Measurements from ENCODE around the gene RBFA.
A peak's percentile ranks its signal among the peaks of the same experiment; 100 is the strongest.

Gene RBFA

GRCh38 chr18:80029690-80030089 lies 4.5 kb upstream of the RBFA start:
- DNase-seq (ENCODE audit: low spot score) = no peak

- peak; percentile 64 for DNase-seq (ENCODE audit: low spot score)
These were observed 810 bp upstream of the RBFA start for GRCh38 chr18:80033181-80034067.

- no peak for DNase-seq (ENCODE audit: low spot score)
These were observed 695 bp downstream of the RBFA start for GRCh38 chr18:80034852-80035406.

GRCh38 chr18:80035997-80036396 lies 1.8 kb downstream of the RBFA start:
- no peak for DNase-seq (ENCODE audit: low spot score)

GRCh38 chr18:80037300-80037699 lies 3.1 kb downstream of the RBFA start:
- no peak for DNase-seq (ENCODE audit: low spot score)

GRCh38 chr18:80037869-80038630 lies 3.8 kb downstream of the RBFA start:
- no peak for DNase-seq (ENCODE audit: low spot score)

GRCh38 chr18:80040515-80040914 lies 6.3 kb downstream of the RBFA start:
- DNase-seq (ENCODE audit: low spot score) = no peak

GRCh38 chr18:80041424-80041823 lies 7.2 kb downstream of the RBFA start:
- no peak for DNase-seq (ENCODE audit: low spot score)

GRCh38 chr18:80042785-80043184 lies 8.6 kb downstream of the RBFA start:
- no peak for DNase-seq (ENCODE audit: low spot score)

- DNase-seq (ENCODE audit: low spot score) = no peak
These were observed 9.8 kb downstream of the RBFA start for GRCh38 chr18:80044072-80044471.

- peak; percentile 63 for DNase-seq (ENCODE audit: low spot score)
These were observed 11.8 kb downstream of the RBFA start for GRCh38 chr18:80046011-80046410.

GRCh38 chr18:80046431-80046830 lies 12.2 kb downstream of the RBFA start:
- DNase-seq (ENCODE audit: low spot score) = no peak

- DNase-seq (ENCODE audit: low spot score) = peak; percentile 17
These were observed 12.8 kb downstream of the RBFA start for GRCh38 chr18:80046961-80047541.

- no peak for DNase-seq (ENCODE audit: low spot score)
These were observed 16.6 kb downstream of the RBFA start for GRCh38 chr18:80050797-80051196.

- DNase-seq (ENCODE audit: low spot score) = no peak
These were observed 21.9 kb downstream of the RBFA start for GRCh38 chr18:80056095-80056494.

GRCh38 chr18:80059945-80060344 lies 25.7 kb downstream of the RBFA start:
- no peak for DNase-seq (ENCODE audit: low spot score)

GRCh38 chr18:80065705-80066104 lies 31.5 kb downstream of the RBFA start:
- DNase-seq (ENCODE audit: low spot score) = no peak

GRCh38 chr18:80067321-80067720 lies 33.1 kb downstream of the RBFA start:
- no peak for DNase-seq (ENCODE audit: low spot score)

- no peak for DNase-seq (ENCODE audit: low spot score)
These were observed 33.7 kb downstream of the RBFA start for GRCh38 chr18:80067897-80068296.

GRCh38 chr18:80068571-80069272 lies 34.5 kb downstream of the RBFA start:
- no peak for DNase-seq (ENCODE audit: low spot score)

GRCh38 chr18:80070825-80071224 lies 36.6 kb downstream of the RBFA start:
- DNase-seq (ENCODE audit: low spot score) = no peak

GRCh38 chr18:80074183-80074582 lies 39.9 kb downstream of the RBFA start:
- no peak for DNase-seq (ENCODE audit: low spot score)
